GM19043 (cell line): ENCODE results near the gene GBA2.

Experiments
- ATAC-seq: cut with Tn5 transposase; IDR thresholded peaks from one replicate; pipeline ENCODE4 v1.9.1; 2021; ENCODE audit warnings: low read depth; ENCODE audit not compliant: unreplicated experiment

GBA2 gene

GRCh38 chr9:35718721-35719511 is 30.1 kb downstream of the GBA2 start:
- ATAC-seq, result no peak

- ATAC-seq, result no peak
These were observed 31.7 kb downstream of the GBA2 start for GRCh38 chr9:35717132-35717870.

GRCh38 chr9:35716230-35716629 is 32.8 kb downstream of the GBA2 start:
- ATAC-seq, result no peak

- no peak for ATAC-seq
These were observed 34.3 kb downstream of the GBA2 start for GRCh38 chr9:35714579-35715252.

DNA sequence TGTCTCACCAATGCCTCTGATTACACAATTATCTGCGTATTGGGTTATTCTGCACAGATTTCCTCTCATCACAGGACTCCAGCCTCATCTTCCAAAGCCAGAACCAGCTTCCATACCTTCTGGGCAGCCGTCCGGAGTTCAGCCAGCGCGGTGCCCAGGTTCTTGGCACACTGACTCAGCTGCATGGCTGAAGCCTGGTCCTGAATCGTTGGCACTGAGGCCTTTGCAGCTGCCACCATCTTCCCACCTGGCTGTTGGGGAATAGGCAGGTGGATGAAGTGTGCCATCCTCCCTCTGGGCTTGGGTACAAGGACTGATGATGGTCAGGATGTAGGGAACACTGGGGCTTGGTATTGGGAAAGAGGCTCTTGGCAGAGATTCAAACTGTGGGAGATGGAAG is 34.9 kb downstream of the GBA2 start:
- no peak for ATAC-seq

- no peak for ATAC-seq
These were observed 35.5 kb downstream of the GBA2 start for GRCh38 chr9:35713578-35713977.

DNA sequence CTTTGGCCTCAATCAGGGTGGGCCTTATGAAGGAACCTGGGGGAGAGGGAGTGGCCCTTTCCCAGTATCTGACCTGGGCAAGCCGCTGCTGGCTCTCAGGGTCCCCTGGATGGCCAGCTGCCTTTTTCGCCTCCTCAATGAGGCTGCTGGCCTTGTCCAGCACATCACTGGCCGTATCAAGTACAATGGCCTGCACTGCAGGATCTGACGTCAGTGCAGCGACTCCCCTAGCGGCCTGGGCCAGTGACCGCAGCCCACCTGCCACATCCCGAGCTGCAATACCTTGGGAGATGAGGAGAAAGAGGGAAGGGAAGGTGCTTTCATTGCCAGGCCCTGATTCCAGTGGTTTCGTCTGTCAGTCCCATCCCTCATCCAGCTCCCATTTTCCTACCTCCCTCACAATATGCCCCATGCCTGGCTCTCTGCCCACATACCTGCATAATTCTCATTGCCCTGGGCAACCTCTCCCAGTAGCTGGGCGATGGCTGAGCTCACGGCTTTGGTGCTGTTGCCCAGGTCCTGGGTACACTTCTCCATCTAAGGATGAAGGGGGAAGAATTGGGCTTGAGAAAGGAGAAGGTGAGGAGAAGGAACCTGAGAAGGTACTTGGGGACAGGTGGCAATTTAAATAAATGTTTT is 36.1 kb downstream of the GBA2 start:
- no peak for ATAC-seq

DNA sequence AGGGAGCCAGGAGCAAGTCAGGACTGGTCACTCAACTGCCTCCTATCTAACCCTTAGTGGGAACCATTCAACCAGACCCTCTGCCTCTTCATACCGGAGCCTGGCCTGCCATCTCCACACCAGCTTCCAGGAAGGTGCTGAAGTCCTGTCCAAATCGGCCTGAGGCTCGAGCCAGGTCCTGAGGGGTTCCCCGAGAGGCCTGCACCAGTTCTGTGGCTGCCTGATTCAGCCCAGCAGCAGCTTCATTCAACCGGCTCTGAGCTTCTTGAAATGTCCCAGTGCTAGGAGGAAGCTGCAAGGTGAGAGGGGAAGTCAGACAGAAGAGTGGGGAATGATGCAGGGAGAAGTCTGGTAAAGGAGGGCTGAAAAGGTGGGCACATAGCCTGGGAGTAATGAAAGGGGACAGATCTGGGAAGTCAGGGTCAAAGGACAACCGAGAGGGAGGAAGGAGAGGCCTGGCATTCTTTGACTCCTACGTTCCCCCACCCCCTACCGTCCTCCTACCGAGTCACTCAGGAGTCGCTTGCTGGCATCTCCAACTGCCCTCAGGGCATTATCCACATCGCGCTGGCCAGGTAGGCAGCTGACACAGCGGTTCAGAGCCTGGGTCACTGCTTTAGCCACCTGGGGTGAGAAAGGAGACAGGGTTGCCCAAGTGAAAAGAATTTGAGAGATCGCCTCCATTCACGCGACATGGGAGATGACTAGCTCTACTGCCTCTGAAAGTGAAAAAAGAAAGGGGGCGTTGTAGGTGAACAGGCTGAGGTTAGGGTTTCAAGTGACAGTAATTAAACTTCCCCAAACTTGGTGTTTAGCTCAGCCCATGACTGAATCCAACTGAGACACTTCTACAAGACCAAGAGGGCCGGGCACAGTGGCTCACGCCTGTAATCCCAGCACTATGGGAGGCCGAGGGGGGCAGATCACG is 37.3 kb downstream of the GBA2 start:
- ATAC-seq, result no peak

DNA sequence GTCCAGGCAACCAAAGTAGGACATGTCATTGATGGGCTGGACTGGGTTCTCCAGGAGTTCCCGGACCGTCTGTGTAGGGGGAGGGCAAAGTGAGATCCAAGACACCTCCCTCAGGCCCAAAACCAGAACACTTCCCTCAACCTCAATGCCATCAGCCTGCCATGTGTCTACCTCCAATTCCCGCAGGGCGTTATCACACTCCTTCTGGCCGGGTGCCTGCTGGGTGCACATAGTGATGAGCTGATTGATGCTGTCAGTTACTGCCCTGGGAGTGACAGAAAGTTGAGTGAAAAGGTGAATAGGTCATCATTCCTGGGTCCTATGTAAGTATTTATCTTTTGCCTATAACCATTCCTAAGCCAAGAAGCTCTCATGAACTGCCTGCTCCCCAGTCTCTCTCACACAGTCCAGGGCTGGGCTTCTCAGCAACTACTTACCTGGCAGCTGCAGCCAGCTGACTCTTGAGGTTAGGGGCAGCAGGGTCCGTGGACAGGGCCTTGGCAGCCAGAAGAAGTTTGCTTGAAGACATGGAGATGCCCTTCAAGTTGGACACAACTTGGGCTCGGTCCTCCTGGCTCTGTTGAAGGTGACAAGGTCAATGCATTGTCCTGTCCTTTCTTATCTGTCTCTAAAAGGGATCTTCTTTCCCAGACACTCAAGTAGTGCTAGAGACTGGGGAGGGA is 38.1 kb downstream of the GBA2 start:
- no peak for ATAC-seq

GRCh38 chr9:35708146-35708545 is 40.9 kb downstream of the GBA2 start:
- ATAC-seq, result no peak

- ATAC-seq, result no peak
These were observed 42.1 kb downstream of the GBA2 start for GRCh38 chr9:35706951-35707350.

DNA sequence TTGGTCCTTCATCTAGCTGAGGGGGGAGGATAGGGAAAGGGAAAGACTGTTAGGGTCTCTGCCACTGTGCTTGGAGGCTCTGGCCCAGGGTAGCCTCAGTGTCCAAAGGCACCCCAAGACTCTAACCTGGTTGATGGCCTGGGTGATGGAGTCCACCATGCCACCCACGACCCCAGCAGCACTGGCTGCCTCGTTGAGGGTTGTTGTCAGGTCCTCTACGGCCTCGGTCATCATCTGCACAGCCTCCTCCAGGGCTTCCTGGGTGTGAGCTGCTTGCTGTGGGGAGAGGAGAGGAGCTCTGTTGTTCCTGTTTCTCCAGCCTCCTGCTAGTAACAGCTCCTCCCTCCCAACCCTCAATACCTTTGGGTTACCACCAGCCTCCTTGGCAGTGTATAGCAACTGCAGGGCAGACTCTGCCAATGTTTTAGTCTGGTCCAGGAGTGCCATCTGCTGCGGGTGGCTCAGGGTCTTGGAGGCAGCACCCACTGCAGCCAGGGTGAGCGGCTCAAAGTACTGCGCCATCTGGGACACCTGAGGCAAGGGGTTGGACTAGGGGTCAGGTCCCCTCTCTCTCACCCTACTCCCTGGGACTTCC is 43.1 kb downstream of the GBA2 start:
- no peak for ATAC-seq

DNA sequence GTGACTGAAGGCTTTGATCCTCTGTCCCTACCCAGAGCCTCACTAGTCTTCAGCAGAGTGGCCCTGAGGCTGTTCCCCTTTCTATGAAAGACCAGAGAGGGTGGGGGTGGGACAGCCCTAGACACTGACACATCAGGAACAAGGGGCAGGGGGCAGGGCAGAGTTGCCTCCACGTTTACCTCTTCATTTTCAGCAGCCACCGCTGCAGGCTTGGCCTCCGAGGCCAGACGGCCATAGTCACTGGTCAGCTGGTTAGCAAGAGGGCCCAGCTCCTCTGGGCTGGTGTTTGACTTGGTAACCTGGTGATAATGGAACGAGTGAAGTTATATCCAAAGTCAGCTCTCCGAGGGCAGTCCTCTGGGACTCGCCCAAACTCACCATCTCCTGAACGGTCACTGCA is 43.7 kb downstream of the GBA2 start:
- ATAC-seq, result no peak

DNA sequence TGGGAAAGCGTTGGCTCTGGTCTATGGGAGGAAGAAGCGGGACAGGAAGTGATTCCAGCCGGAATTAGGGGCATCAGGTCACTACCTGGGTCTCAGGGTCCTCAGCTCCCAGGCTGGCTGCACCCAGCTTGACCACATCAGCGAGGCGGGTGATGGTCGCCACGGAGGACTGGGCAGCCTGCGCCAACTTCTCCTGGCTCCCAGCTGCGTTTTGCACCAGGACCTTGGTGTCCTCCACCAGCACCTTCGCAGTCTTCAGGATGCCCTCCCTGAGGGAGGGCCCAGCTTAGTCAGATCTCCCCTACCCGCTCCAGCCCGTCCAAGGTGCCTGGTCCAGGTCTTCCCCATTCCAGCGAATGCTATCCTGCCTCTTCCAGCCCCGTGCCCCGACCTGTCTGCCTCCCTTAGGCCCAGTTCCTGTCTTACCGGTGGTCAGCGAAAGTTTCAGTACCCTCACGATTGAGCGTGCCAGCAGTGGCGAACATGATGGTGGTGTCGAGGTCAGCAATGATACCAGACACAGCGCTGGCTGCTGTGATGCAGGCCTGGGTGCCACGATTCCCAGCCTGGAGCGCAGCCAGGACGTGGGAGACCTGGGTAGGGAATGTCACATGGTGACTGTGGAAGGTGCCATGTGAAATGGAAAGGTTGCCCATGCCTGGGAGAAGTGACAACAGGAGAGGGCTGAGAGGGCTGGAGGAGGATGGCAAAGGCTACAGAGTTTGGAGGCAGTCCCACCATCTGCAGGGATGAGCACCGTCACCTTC is 44.9 kb downstream of the GBA2 start:
- no peak for ATAC-seq

- no peak for ATAC-seq
These were observed 46.3 kb downstream of the GBA2 start for GRCh38 chr9:35702696-35703095.

DNA sequence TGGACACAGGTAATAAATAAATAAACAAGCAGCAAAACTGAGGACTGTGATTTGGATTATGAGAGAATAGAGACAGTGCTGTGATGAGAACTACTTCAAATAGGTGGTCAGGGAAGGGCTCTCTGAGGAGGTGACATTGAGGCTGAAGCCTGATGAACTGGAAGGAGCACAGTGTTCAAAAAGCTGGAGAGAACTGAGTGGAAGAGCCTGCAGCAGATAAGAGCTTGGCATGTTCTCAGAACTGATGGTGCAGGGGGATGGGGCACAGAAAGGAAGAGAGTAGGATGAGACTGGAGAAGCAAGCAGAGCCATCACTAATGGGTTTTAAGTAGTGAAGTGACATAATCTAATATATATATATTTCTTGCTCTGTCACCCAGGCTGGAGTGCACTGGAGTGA is 48.1 kb downstream of the GBA2 start:
- ATAC-seq, result no peak

DNA sequence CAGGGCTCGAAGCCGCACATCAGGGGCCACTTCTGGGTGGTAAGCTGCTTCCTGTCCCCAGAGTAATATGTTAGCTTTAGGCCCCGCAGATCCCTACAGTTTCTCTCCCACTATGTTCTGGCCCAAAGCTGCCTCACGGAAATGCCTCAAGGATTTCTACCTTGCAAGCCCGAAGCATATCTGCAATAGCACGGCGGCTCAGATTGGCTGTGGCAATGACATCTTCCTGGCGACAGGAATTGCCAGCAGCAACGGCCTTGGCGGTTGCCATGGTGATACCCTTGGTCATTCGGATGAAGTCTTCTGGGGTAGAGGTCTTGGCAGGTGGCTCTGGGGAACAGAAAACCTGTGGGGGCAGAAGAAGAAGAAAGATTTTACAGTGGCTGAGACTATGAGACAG is 49.0 kb downstream of the GBA2 start:
- no peak for ATAC-seq

GRCh38 chr9:35698231-35698630 is 50.8 kb downstream of the GBA2 start:
- ATAC-seq, result no peak
